GM18505 (cell line): ENCODE data around the gene RAF1.
"Not testable (repeated sequence)": the region's sequence is repeated elsewhere in the genome, so short reads cannot be mapped to it uniquely, and the experiment has no call there.

Experiments
- ATAC-seq: cut with Tn5 transposase; IDR thresholded peaks from one replicate; pipeline ENCODE4 v1.9.1; 2021; ENCODE audit not compliant: unreplicated experiment
- POLR2A ChIP-seq: IDR thresholded peaks from 4 replicates; pipeline ENCODE4 v1.6.1; 2011; ENCODE audit warnings: borderline replicate concordance; ENCODE audit not compliant: insufficient read depth, insufficient read length; ENCODE audit errors: extremely low read depth

The RAF1 gene

DNA sequence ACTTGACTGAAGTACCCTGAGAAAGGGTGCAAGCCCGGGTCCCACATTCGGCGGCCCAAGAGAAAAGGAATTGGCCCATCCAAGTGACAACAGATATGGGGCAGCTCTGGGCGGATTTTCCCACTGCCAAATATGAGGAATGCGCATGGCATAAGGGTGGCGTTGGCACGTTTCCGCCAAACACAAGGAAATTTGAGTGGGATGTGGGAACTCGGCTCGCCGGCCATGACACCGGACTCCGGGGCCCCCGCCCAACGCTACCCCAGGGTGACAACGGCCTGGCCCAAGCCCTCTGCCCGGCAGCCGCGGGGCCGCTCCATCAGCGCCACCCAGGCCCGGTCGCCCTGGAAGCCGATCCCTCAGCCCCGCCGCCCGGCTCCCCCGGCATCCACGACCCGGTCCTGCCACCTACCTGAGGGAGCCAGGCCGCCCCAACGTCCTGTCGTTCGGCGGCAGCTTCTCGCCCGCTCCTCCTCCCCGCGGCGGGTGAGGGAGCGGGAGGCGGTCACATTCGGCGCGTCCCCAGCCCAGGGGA, 449 bp downstream of the RAF1 start:
- TF ChIP-seq POLR2A, result no peak

GRCh38 chr3:12662593-12663400, 1.1 kb downstream of the RAF1 start:
- peak; percentile 28 for TF ChIP-seq POLR2A

More for the DNA sequence above, 449 bp downstream of the RAF1 start:
- ATAC-seq, result peak; percentile 34

GRCh38 chr3:12661926-12662592, 1.9 kb downstream of the RAF1 start:
- ATAC-seq, result no peak
- TF ChIP-seq POLR2A, result no peak

More at GRCh38 chr3:12662593-12663400, 1.1 kb downstream of the RAF1 start:
- no peak for ATAC-seq

- not testable (repeated sequence) for ATAC-seq
Measured at GRCh38 chr3:12661375-12661774, 2.5 kb downstream of the RAF1 start.

DNA sequence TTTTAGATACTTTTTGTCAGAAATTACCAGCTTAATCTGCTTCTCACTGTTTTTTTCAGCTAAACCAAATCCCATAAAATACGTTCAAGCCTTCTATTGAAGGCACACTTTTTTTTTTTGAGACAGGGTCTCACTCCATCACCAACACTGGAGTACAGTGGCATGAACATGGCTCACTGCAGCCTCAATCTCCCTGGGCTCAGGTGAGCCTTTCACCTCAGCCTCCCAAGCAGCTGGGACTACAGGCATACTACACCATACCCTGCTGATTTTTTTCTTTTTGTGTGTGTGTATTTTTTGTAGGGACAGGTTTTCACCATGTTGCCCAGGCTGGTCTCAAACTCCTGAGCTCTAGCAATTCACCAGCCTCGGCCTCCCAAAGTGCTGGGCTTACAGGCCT, 3.7 kb downstream of the RAF1 start:
- no peak for ATAC-seq
- TF ChIP-seq POLR2A, result no peak

DNA sequence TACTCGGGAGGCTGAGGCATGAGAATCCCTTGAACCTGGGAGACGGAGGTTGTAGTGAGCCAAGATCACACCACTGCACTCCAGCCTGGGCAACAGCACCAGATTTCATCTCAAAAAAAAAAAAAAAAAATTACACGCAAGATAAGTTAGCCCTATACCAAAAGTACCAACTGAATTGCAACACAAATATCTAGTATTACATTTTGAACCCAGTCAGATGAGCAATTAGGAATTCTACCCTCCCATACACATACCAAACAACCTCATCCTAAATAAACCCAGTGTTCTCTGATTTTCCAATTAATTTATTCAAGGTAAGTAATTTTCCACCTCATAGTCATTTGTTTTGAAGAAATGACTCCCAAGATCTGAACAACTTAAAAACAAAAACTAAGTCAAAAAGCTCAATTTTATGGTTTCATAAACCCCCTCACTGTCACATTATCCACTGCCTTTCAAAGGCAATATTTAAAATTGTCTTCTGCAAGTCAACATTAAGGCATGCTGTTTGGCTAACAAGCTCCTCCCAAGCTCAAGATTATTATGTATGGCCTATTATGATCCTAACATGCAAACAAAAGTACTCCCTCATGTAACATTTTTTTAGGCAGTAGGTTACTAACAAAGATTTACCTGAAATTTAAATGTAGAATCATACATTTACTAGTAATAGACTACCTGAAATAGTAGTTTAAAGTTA, 4.5 kb downstream of the RAF1 start:
- no peak for TF ChIP-seq POLR2A
- ATAC-seq, result no peak

- TF ChIP-seq POLR2A, result no peak
- no peak for ATAC-seq
Measured at GRCh38 chr3:12658593-12659058, 5.3 kb downstream of the RAF1 start.

DNA sequence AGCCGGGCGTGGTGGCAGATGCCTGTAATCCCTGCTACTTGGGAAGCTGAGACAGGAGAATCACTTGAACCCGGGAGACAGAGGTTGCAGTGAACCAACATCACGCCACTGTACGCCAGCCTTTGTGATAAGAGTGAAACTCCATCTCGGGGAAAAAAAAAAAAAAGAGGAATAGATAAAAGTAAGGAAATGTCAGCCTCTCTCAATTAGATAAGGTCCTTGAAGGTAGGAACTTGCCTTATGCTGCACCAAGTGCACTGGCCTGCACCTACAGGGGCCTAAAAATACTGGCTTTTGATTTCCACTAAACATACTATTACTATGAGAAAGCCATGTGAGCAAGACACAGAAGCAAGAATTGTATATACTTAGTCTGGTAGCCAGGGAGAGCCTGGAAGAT, 7.1 kb downstream of the RAF1 start:
- no peak for ATAC-seq
- no peak for TF ChIP-seq POLR2A

GRCh38 chr3:12656193-12656592, 7.7 kb downstream of the RAF1 start:
- no peak for ATAC-seq

GRCh38 chr3:12655701-12656100, 8.2 kb downstream of the RAF1 start:
- TF ChIP-seq POLR2A, result no peak
- no peak for ATAC-seq

More at GRCh38 chr3:12656193-12656592, 7.7 kb downstream of the RAF1 start:
- no peak for TF ChIP-seq POLR2A

DNA sequence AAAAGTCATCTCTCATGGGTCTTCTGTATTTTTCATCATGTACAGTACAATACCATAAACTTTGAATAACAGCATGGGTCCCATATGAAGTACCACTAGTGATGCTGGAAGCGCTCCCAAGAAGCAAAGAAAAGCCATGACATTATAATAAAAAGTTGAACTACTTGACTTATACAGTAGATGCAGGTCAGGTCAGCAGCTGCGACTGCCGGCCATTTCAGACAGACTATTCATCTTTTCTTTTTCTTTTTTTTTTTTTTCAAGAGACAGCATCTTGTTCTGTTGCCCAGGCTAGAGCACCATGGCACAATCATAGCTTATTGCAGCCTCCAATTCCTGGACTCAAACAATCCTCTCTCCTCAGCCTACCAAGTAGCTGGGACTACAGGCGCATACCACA, 10.2 kb downstream of the RAF1 start:
- ATAC-seq, result no peak
- no peak for TF ChIP-seq POLR2A

DNA sequence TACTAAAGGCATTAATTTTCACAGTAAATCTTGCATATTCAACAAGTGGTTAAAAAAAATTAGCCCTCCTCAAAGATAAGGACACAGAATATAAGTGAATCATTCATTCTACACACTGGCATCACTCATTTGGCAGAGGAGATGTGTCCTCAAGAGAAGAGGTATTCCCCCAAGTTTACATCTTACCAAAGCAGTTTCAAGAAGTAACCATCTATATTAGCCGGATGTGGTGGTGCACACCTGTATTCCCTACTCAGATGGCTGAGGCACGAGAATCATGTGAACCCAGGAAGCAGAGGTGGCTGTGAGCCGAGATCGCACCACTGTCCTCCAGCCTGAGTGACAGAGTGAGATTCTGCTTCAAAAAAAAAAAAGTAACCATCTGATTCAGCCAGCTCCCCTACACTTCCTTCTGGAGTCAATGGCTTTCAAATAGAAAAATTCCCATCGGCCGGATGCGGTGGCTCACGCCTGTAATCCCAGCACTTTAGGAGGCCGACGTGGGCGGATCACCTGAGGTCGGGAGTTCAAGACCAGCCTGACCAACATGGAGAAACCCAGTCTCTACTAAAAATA, 15.4 kb downstream of the RAF1 start:
- no peak for TF ChIP-seq POLR2A
- ATAC-seq, result no peak

GRCh38 chr3:12644331-12644937, 19.5 kb downstream of the RAF1 start:
- no peak for ATAC-seq
- TF ChIP-seq POLR2A, result no peak
